NCI-H748 (cell line): Measurements from ENCODE around the gene TMPRSS4.

Source experiments
- DNase-seq: peaks from one replicate; lab custom pipeline; 2025; ENCODE audit not compliant: unreplicated experiment; lab: John Stamatoyannopoulos, UW

The TMPRSS4 gene

GRCh38 chr11:118153516-118153915, 76.6 kb downstream of the TMPRSS4 start:
- DNase-seq: no peak

GRCh38 chr11:118153976-118154375, 77.1 kb downstream of the TMPRSS4 start:
- DNase-seq: no peak

GRCh38 chr11:118154641-118155040, 77.8 kb downstream of the TMPRSS4 start:
- DNase-seq: no peak

- no peak for DNase-seq
Observed at GRCh38 chr11:118155776-118156530, 79.1 kb downstream of the TMPRSS4 start.

GRCh38 chr11:118156531-118157185, 79.8 kb downstream of the TMPRSS4 start:
- DNase-seq: peak; percentile 7

GRCh38 chr11:118157186-118157895, 80.5 kb downstream of the TMPRSS4 start:
- no peak for DNase-seq

- no peak for DNase-seq
Observed at GRCh38 chr11:118161786-118162185, 84.9 kb downstream of the TMPRSS4 start.

GRCh38 chr11:118162846-118163245, 86.0 kb downstream of the TMPRSS4 start:
- no peak for DNase-seq

- DNase-seq: no peak
Observed at GRCh38 chr11:118163494-118163893, 86.6 kb downstream of the TMPRSS4 start.

- DNase-seq: no peak
Observed at GRCh38 chr11:118164885-118165284, 88.0 kb downstream of the TMPRSS4 start.

GRCh38 chr11:118166641-118167040, 89.8 kb downstream of the TMPRSS4 start:
- no peak for DNase-seq

- no peak for DNase-seq
Observed at GRCh38 chr11:118167253-118167652, 90.4 kb downstream of the TMPRSS4 start.

GRCh38 chr11:118167906-118168305, 91.0 kb downstream of the TMPRSS4 start:
- DNase-seq: no peak

GRCh38 chr11:118168316-118168715, 91.4 kb downstream of the TMPRSS4 start:
- DNase-seq: no peak

- no peak for DNase-seq
Observed at GRCh38 chr11:118168751-118169150, 91.9 kb downstream of the TMPRSS4 start.

GRCh38 chr11:118169300-118170140, 92.6 kb downstream of the TMPRSS4 start:
- no peak for DNase-seq

- no peak for DNase-seq
Observed at GRCh38 chr11:118170231-118170630, 93.4 kb downstream of the TMPRSS4 start.

- peak; percentile 11 for DNase-seq
Observed at GRCh38 chr11:118170882-118171268, 94.0 kb downstream of the TMPRSS4 start.
